NCI-H1092 (cell line): ENCODE data around the gene MAST4.

Experiments used
- DNase-seq: peaks from one replicate; lab custom pipeline; 2025; lab: John Stamatoyannopoulos, UW

MAST4 gene

DNA sequence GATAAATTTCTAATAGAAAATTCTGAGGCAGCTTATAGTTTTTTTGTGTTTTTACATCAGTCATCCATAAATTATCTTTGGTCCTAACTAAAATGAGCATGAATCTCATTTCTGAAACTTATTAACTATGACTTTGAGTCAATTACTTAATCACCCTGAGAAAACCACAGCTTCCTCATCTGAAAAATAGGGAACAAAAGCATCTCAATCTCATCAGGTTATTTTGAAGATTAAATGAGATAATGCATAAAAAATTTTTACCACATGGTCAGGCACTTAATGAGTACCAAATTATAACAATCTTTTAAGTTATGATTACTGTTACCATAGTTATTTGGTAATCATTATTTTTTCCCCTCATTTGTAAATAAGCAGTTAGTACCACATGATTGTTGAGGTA, 279.1 kb downstream of the MAST4 start:
- DNase-seq: no peak

- no peak for DNase-seq
Measured at GRCh38 chr5:66876266-66876807, 280.1 kb downstream of the MAST4 start.

GRCh38 chr5:66877843-66878242, 281.6 kb downstream of the MAST4 start:
- DNase-seq: no peak

- no peak for DNase-seq
Measured at GRCh38 chr5:66880401-66880800, 284.2 kb downstream of the MAST4 start.

DNA sequence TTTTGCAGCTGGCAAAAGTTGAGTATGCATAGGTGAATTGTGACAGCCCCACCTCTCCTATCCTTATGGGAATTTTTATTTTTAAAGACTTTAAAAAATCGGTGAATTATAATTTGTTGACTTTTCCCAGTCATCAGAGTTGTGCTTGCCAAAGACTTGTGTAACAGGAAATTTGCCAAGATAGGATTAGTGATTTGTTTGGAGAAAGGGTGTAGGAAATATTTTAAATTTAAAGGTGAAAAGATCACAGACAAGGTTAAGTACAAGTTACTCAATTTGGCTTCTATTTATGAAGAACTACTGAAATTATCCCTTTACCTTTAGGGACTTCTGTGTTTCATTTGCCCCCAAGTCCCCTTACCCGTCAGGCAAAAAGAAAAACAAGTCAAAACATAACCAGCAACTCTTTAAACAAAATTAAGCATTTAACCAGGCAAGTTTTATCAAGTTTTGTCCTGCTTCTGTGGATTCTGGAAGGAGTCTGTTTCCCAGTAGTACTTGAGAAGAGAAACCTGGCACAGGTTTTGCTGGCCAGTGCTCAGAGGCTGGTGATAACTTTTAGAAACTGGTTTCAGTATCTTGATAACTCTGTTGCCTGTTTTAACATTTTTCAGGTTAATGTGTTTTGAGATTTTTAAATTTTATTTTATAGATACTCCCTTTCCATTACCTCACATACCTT, 285.4 kb downstream of the MAST4 start:
- DNase-seq: no peak

- DNase-seq: no peak
Measured at GRCh38 chr5:66882606-66883227, 286.5 kb downstream of the MAST4 start.

DNA sequence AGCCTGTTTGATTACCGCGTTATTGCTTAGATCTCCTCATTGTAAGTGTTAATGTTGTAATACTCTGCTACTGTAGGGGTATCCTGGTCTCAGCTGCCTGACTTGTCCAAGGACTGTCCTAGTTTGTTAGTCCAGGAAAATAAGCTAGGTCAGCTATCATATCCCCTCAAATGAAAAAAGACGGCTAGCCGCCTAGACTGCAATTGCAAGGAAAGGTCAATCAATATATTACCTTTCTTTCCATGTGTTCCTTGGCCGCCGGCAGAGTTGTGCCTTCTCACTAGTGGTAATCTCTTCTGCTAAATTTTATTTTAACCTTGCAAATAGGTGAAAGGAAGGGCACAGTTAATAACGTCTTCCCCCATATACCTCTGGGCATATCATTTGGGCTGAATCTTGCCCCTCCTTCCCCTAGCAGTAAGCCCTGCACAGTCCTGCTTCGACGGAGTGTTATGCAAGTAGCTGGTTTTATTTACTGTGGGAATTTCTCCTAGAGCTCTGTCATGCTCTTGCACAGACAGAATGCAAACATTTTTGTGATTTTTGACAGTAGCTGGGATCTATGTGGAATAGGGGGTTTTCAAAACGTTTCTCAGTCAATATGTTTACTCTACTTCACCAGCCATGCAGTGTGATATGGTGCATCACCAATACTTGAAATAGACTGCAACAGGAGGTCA, 288.5 kb downstream of the MAST4 start:
- DNase-seq: no peak

GRCh38 chr5:66886941-66887340, 290.7 kb downstream of the MAST4 start:
- DNase-seq: no peak

DNA sequence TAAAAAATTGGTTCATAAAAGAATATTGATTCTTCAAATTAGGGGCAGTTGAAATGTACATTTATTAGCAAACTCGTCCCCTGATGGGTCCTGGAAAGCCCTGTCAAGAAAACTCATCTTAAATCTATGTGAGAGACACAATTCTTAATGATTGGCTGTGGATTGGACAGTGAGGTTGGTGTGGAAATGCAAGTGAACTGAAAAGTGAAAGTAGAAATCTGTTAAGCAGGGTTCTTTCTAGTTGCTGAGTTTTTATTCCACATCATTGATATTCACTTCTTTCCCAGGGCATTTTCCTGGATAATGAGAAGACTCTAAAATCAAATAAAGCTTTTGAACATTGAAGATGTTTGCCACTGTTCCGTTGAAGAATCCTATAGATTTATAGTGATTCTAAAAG, 292.4 kb downstream of the MAST4 start:
- no peak for DNase-seq

DNA sequence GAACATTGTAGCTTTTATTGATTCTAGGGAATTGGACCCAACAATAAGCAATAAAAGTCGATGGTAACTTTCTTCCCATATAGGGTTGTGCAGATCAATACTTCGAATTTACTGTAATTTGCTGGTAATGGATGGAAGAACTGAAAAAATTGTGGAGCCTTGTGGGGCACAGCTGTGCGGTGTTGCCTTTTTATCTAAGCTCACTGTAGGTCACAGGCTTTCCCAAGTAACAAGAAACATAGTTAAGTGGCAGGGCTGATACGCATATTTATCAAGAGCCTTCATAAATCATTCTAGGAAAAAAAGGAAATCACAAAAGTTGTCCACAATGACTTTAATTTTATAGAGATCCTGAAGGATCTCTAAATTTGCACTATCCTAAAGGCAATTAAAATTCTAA, 292.9 kb downstream of the MAST4 start:
- no peak for DNase-seq

DNA sequence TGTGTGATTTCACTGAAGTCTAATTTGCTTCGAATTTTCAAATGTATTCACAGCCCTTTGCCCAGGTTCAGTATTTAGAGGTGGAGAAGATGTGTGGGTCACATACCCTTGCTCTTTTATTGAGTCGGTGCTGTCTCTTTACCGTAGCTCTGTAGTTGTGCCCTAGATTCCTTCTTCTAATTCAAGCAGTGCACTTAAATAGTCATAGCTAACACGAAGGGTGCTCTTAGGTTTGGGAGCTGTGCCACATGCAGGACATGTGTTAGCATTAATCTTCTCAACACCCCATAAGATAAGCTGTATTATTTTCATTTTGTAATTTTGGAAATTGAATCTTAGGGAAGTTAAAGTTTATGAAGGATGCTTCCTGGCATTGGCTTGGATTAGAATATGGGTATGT, 293.3 kb downstream of the MAST4 start:
- DNase-seq: no peak

DNA sequence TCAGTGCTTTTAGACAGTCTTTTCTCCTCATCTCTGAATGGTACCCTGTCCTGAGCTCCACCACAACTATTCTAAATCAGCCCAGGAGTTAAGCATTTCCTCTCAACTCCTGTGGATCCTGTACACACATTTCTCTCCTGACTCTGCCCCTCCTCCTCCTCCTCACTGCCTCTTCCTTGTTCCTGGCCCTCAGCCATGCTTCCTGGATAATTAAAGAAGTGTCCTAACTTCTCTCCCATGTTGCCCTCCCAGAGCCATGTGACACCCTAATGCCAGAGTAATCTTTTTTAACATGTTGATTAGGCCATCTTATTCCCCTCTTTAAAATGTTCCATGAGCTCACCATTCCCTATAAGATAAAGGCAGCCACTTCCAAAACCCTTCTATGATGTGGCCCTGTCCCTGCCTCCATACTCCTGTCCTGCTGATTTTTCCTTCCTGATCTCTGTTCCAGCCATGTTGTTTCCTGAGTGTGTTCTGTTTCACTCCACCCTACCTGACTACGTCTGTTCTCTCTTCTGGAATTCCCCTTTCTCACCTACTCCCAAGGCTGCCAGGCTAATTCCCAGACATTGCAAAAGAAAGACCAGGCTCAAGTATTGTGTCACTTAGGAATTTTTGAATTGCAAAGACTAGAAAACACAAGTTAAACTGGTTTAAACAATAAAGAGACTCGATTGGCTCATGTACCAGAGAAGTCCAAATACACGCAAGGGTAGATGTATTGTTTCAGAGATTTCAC, 295.2 kb downstream of the MAST4 start:
- DNase-seq: no peak

DNA sequence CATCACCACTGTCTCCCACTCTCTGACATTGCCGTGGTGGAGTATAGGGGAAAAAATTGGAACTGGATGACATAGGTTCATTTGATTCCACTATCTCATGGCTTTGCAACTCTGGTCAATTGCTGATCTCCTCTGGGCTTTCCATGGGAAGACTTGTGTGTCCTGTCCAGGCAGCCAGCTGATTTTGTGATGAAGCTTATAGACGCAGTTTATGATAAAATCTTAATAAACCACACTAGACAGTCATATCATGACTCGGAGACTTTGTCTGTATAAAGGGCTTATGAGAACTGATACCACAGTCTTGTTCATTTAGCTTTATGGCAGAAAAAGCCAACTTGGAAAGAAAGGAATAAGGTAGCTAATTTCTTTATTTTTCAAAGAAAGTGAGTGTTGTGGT, 296.5 kb downstream of the MAST4 start:
- DNase-seq: no peak

- DNase-seq: no peak
Measured at GRCh38 chr5:66894480-66895240, 298.5 kb downstream of the MAST4 start.

- no peak for DNase-seq
Measured at GRCh38 chr5:66896171-66896570, 300.0 kb downstream of the MAST4 start.

DNA sequence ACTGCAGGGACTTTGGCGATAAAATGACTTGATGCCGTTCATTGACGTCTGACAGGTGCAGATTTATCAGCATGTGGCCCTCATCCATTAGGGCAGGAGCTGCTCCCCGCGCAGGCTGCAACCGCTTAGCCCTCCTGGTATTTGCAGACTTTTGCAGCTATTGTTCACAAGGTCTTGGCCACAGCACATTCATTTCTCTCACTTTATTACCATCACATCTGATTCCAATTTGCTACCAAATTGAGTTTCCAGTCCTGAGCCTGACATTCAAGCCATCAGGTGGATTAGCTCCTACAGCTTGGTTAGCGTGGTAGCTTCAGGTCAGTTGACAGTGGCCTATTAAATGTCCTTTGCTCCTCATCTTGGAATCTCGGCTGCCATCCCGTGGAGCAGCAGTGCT, 301.2 kb downstream of the MAST4 start:
- no peak for DNase-seq

DNA sequence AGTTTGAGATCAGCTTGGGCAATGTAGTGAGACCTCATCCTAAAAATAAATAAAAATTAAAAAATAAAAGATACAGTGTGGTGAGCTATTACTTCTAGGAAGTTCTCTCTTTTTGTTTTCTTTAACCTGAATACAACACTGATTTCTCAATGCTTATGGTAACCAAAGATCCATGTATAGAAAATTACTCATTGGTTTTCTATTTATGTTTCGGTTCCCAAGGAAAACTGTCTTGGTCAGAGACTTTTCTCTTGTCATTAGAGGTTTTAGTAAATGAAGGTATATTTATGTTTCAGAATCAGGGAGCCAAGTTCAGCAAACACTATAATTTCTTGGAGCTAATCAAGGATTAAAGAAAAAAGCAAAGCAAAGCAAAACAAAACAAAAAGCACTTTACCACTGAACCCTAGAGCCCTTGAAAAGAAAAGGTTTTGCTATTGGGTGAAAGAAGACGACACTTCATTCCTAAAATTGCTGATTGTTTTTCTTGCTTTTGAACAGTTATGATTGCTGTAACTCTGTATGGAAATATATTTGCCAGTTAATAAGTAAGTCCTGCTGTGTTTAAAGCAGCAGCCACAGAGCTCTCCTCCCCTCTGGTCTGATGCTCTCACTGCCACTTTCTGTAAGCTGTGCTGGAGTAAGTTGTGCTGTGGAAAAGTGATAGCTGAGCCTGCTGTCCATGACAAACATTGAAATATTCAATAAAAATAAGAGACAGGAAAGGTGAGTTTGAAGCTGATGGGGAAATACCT, 302.2 kb downstream of the MAST4 start:
- no peak for DNase-seq

- DNase-seq: no peak
Measured at GRCh38 chr5:66903218-66903617, 307.0 kb downstream of the MAST4 start.

DNA sequence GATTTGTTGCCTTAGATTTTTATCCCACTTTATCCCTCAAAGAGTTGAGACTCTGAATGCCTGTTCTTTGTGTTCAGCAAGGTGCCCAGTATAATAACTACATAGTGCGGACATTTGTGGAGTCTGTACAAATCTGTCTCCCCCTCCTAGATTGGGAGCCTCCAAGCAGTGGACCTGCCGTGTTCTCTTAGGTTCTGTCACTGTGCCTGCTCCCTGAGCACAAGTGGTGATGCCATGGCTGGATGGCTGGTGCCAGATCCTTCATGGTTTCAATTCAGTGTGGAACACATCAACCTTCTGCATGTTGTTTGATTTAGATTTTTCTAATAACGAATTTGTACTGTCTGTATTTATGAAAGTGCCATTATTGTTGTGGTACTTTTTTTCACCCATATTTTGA, 307.5 kb downstream of the MAST4 start:
- no peak for DNase-seq

GRCh38 chr5:66904189-66904588, 308.0 kb downstream of the MAST4 start:
- no peak for DNase-seq

GRCh38 chr5:66906021-66906420, 309.8 kb downstream of the MAST4 start:
- DNase-seq: no peak
